Heart left ventricle (tissue), 13 donors: ENCODE measurements around the gene ART3.

ENCODE experiments used
- POLR2A ChIP-seq, 2 donors: fragments of 450-650 bp; IDR thresholded peaks; one replicate each; pipeline ENCODE4 v1.6.1; 2017; ENCODE audit warnings: antibody characterized with exemption in 2 of 2, mild to moderate bottlenecking in 2 of 2, moderate library complexity in 2 of 2
- TF ChIP-seq, protein P1 (sequence below), 12 donors: fragments of 200-600 bp; sonication (generic) in 4 of 12; IDR thresholded peaks; one replicate each; pipeline versions ENCODE4 v1.5.0 to v1.8.0; 2018 to 2022; ENCODE audit warnings: antibody characterized with exemption in 12 of 12, mild to moderate bottlenecking in 5 of 12
- donor health status: ischemic (EF 13 %, LVEDD 7.1; RV severe dilation, severe dysfunction).
- donor health status: DM: no; HTN: yes; CAD: no.
- donor health status: DM: no; HTN: no; CAD: no.
- donor health status: ischemic (EF 25% LVEDD 6.9; RV normal size, moderate dysfunction).
- donor health status: ischemic (EF 25% LVEDD 5.7; RV mildly dilated, moderate dysfunction).
- donor health status: ischemic (EF 35%, LVEDD 5.7; RV mildly dilated, moderate dysfunction).
- donor health status: nonischemic (EF 11% LVEDD 7.7; RV severe dilation, severe dysfunction).
- donor health status: DM: yes; HTN: yes; CAD: no.
- donor health status: PGD.
- donor health status: ischemic (EF 29% LVEDD 5.4; RV normal size, mild dysfunction).
- donor health status: nonischemic (EF 23%, LVEDD 6.1; RV moderate dilation, normal function).

DNA sequence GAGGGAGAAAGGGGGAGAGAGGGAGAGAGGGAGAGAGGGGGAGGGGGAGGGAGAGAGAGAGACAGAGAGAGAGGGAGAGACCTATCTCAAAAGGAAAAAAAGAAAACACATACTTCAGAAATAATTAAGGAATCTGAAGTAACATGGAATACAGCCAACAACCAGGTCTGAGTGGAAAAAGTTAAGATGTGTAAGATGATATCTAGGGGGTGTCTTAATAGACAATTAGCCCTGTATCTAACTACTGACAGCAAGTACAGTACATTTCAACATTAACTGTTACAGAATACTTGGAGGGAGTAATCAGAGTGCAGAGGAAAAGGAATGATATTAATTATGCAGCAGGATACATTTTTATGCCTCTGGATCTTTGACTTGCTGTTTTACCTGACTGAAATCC is 51.3 kb downstream of the ART3 start:
- TF ChIP-seq, protein P1, sequence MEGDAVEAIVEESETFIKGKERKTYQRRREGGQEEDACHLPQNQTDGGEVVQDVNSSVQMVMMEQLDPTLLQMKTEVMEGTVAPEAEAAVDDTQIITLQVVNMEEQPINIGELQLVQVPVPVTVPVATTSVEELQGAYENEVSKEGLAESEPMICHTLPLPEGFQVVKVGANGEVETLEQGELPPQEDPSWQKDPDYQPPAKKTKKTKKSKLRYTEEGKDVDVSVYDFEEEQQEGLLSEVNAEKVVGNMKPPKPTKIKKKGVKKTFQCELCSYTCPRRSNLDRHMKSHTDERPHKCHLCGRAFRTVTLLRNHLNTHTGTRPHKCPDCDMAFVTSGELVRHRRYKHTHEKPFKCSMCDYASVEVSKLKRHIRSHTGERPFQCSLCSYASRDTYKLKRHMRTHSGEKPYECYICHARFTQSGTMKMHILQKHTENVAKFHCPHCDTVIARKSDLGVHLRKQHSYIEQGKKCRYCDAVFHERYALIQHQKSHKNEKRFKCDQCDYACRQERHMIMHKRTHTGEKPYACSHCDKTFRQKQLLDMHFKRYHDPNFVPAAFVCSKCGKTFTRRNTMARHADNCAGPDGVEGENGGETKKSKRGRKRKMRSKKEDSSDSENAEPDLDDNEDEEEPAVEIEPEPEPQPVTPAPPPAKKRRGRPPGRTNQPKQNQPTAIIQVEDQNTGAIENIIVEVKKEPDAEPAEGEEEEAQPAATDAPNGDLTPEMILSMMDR (IDR thresholded peaks at IDR 0.05) = no peak
- no peak for TF ChIP-seq POLR2A (IDR thresholded peaks at IDR 0.05)
